CD4-positive, alpha-beta T cell treated with Interleukin-17A for 1 hour (primary cell): ENCODE results near the gene PLA2G4B.
A peak's percentile ranks its signal among the peaks of the same experiment; 100 is the strongest.

ENCODE experiments used
- DNase-seq: peaks from one replicate; pipeline ENCODE4 v3.0.0-alpha.2; 2020

Gene PLA2G4B

DNA sequence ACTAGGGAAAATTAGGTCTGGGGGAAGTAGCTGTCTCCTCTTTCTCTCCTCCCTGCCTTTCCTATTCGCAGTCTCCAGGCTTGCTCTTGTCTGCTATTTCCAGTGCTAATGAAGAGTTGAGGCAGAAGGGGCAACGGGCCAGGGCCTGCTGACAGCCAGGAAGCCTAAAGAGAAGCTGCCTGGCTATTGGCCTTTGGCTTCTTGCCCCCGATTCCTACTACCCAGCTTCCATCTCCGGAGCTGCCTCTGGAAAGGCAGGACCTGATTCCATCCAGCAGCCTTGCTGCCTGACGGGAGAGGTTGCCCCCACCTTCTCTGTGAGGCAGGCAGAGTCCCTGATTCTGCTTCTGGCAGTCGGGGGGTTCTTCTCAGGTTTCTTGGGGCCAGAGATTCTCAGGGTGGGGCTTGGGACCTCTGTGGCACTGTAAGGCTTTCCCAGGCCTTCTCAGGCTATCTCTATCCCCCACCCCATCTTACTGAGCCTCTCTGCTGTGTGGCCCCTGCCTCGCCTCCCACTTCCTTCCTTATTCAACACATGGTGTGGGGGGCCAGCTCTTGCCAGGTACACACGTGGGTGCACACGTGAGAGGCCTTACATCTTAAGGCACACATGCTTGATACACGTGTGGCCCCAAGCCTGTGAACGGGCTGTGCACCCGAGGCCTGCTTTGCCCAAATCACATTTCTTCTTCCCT, 29.0 kb upstream of the PLA2G4B start:
- DNase-seq: no peak

DNA sequence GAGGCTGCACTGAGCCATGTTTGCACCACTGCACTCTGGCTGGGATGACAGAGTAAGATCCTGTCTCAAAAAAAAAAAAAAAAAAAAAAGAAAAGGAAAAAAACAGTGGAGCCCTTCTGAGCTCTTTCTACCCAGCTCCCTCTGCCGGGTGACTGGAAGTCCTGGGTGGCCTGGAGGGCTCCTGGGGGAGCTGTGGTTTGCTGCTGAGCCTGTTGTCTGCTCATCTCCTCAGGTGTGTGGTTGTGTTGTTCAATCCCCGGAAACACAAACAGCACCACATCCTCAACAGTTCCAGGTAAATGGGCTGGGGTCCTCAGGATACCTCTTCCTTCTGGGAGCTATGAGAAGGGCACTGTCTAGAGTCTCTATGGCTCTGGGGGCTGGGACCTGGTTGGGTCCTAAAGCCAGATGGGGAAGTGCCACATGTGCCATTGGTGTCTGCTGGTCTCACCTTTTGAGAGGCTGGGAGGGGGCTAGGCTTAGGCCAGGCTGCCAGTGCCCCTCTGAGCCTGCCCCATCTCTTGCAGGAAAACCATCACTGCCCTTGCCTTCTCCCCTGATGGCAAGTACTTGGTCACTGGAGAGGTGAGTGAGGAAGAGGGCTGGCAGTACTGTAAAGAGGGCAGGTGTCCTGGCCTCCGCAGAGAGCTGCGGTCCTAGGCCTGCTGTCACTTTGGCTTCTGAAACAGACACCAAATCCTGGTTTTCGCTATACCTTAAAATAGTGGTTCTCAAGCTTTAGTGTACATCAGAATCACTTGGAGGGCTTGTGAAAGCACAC, 27.8 kb upstream of the PLA2G4B start:
- DNase-seq: no peak

DNA sequence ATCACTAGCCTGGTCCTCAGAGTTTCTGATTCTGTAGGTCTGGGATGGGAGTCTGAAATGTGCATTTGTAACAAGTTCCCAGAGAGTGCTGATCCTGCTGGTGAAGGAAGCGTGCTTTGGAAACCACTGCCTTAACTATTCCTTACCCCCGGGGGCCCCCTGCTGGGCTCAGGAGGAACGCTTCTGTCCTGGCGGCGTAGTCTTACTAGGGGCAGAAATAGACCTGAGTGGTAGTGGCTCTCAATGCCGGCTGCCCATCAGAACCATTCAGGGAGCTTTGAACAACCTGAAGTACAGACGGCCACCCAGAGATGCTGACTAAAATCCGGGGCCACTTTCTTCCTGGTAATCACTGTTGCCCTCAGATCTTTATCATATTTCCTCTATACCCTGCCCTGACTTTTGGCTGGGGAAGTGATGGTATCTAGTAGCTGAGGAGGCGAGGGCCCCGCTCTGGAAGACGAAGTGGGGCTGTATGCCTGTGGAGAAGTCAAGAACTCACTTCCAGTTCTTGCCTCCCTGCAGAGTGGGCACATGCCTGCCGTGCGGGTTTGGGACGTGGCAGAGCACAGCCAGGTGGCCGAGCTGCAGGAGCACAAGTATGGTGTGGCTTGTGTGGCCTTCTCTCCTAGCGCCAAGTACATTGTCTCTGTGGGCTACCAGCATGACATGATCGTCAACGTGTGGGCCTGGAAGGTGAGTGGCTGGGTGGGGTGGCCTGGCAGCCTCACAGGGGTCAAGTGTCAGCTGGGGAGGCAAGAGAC, 27.0 kb upstream of the PLA2G4B start:
- peak; percentile 80 for DNase-seq

DNA sequence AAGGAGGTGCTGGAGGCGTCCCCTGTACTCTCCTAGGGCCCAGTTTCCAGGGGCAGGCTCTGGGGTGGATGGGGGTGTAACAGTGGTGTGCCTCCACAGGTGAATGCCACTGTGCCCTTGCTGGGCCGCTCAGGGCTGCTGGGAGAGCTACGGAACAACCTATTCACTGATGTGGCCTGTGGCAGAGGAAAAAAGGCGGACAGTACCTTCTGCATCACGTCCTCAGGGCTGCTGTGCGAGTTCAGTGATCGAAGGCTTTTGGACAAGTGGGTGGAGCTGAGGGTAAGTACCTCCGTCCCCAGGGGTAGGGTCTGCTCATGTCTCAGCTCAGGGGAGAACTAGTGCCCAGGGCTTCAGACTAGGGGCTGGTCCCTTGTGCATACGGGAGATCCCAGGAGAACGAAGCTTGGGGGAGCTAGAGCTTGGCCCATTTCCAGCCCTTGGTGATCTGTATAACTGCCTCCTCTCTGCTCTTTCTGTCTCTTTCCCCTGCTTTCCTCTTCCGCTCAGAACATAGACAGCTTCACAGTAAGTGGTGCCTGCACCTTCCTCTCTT, 25.7 kb upstream of the PLA2G4B start:
- no peak for DNase-seq

DNA sequence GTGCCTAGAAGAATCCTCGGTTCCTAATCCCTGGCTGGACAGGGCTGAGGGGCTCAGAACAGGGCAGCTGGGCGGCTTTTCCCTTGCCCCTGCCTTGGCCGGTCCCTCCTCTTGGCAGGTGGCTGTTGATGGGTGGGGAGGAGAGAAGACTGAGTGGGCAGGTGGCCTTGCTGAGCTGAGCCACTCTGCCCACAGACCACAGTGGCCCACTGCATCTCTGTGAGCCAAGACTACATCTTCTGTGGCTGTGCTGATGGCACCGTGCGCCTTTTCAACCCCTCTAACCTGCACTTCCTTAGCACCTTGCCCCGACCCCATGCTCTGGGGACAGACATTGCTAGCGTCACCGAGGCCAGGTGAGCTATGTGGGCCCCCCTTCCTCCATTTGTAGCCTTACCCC, 25.2 kb upstream of the PLA2G4B start:
- no peak for DNase-seq

DNA sequence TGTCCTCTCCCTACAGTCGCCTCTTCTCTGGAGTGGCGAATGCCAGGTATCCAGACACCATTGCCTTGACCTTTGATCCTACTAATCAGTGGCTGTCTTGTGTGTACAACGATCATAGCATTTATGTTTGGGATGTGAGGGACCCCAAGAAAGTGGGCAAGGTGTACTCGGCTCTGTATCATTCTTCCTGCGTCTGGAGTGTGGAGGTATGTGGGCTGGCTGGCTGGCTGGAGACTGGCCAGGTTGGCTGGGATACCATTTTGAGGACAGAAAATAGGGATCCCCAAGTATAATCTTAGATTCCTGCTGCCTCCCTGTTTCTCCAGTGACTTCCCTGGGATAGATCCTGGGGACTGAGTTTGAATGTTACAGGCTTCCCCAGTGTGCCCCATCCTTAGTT, 24.1 kb upstream of the PLA2G4B start:
- DNase-seq: no peak

DNA sequence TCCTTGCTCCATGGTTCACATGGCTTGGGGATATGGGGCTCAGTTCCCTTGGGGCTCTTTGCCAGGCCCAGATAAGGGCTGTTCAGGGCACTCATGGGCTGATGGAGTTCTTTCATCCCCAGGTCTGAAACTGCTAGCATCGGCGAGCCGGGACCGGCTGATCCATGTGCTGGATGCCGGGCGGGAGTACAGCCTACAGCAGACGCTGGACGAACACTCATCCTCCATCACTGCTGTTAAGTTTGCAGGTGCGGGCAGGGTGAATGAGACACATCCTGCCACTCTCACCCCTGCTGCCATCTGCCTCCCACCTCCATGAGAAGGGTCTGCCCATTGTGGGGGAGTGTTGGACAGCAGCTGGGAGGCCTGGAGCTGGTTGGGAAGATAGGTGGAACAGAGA, 21.9 kb upstream of the PLA2G4B start:
- no peak for DNase-seq

DNA sequence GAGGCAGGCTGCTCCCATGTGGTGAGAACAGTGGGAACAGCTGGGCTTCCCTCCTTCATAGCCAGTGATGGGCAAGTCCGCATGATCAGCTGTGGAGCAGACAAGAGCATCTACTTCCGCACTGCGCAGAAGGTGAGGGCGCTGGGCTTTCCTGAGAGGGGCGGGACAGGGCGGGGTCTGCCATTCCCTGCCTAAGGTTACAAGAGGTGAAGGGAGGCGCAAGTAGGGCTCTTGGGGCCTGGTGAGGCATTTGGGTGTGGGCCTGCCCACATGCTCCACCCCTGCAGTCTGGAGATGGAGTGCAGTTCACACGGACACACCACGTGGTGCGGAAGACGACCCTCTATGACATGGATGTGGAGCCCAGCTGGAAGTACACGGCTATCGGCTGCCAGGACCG, 21.3 kb upstream of the PLA2G4B start:
- no peak for DNase-seq

DNA sequence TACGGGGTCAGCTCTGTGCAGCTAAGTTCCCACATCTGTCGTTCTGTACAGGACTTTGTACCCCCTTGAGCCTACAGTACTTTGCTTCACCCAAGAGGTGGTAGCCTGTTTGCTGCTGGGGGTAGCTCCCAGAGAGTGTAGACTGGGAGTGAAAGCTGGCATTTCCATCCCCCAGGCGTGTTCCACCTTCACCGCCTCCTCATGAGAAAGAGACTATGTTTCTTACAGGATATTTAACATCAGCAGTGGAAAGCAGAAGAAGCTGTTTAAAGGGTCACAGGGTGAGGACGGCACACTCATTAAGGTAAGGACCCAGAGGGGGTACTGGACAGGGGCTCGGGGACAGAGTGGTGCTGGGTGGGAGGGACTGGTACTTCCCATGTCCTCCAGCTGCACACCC, 20.9 kb upstream of the PLA2G4B start:
- no peak for DNase-seq

DNA sequence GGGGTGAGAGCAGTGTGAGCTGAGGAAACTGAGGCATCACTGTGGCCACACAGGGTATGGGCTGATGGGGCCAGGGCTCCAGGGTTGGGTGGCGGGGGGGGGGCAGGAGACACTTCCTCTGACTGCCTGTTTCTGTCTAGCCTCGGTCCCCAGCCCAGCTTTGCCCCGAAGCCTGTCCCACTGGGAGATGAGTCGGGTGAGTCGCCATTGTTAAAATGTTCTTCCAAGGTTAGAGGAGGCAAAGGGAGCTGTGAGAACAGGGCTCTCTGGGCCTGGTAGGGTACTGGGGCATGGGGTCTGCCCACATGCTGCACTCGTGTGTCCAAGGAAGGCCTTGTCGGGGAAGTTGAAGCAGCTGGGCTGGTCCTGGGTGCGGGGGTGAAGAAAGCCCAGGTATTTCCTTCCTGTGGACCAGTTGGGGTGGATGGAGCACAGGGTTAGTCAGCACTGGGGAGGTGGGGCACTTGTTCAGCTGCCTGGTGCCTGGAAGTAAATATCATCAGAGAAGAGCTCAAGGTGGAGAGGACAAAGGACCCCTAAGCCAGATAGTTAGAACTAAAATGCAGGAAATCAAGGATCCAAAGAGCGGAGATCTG, 19.1 kb upstream of the PLA2G4B start:
- DNase-seq: no peak

DNA sequence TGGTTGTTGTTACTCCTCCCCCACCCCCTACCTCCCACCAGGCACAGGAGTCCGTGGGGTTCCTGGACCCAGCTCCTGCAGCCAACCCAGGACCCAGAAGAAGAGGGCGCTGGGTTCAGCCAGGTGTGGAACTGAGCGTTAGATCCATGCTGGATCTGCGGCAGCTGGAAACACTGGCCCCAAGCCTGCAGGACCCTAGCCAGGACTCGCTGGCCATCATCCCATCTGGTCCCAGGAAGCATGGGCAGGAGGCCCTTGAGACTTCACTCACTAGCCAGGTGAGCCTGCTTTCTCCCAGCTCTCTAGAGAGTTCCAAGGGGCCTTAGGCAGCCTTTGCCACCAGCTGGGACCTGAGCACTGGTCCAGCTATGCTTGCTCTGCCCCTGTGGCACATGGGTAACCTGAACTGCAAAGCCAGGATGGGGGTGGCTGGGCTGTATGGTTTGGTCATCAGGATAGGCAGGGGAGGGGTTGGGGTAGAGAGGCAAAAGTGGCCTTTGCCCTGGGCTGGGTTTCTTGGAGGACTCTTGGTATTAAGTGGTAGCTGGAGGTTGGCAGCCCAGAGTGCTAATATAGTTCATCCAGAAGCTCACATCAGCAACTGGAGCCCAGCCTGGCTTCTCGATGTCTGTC, 17.7 kb upstream of the PLA2G4B start:
- no peak for DNase-seq

DNA sequence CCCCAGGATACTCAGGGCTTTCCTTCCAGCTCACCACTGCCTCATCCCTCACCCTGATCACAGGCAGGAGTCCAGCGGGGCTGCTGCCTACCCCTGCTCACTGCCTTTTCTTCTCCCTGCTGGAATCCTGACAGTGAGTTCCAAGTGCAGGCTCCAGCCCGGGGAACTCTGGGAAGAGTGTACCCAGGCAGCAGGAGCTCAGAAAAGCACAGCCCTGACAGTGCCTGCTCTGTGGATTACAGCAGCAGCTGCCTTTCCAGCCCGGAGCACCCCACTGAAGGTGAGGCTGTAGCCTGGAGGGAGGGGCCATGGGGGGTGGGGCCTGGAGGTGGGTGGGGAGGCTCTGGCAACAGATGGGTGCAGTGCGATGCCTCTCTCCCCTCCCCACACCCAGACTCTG, 16.8 kb upstream of the PLA2G4B start:
- DNase-seq: no peak

DNA sequence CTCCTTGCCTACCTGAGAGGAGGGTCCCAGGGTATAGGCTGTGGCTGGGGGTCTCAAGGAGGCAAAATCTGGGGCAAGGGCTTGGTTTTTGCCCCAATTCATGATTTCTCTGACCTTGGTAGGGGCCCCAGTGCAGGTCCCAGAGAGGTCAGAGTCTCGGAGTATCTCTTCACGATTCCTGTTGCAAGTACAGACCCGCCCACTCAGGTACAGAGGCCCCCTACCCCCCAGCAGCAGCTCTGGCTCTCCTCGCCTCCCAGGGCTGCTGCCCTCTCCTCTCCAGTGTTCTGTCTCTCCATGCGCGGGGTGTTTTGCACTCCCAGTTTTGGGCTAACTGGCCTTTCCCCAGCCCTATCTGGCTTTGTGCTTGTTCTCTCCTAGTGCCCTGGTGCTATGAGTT, 16.2 kb upstream of the PLA2G4B start:
- DNase-seq: no peak

DNA sequence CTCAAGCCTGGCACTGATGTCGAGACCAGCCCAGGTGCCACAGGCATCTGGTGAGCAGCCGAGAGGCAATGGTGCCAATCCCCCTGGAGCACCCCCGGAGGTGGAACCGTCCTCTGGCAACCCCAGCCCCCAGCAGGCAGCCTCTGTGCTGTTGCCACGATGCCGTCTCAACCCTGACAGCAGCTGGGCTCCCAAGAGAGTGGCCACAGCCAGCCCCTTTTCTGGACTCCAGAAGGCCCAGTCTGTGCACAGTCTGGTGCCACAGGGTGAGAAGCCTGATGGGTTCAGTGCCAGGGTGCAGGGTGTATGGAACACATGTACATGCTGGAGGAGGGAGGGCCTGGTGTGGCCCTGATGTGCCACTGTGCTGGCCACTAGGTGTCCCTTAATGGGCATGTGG, 15.7 kb upstream of the PLA2G4B start:
- no peak for DNase-seq

DNA sequence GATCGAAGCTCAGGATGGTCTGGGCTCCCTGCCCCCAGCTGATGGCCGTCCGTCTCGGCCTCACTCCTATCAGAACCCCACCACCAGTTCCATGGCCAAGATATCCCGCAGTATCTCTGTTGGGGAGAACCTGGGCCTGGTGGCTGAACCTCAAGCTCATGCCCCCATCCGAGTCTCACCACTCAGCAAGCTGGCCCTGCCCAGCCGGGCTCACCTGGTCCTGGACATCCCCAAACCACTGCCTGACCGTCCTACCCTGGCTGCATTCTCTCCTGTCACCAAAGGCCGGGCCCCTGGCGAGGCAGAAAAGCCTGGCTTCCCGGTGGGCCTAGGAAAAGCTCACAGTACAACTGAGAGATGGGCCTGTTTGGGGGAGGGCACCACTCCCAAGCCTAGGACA, 15.1 kb upstream of the PLA2G4B start:
- no peak for DNase-seq

DNA sequence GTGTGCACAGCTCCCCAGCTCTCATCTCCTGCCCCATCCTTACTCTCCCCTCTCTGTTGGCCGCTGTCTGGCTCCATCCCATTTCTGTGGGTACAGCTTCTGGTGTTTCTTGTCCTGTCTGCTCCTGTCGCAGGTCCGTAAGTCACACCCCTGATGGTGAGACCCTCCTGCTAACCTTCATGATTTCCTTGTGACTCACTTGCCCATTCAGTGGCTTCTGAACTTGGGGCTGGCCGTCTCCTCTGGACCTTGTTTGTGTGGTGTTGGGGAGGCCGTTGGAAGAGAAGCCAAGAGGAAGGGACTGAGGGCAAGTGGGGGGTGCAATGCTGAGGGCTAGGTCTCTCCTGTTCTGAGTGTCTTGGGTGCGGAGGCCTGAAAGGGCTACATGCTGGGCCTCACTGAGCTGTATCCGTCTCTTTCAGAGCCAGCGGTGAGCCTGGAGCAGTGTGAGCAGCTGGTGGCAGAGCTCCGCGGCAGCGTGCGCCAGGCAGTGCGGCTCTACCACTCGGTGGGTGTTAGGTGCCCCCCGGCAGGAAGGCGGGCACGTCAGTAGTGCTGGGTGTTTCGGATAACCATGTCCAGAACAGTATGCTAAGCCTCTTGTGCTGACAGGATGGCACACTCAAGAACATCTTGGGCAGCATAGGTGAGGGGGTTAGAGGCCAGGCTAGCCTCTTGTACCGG, 14.4 kb upstream of the PLA2G4B start:
- no peak for DNase-seq

DNA sequence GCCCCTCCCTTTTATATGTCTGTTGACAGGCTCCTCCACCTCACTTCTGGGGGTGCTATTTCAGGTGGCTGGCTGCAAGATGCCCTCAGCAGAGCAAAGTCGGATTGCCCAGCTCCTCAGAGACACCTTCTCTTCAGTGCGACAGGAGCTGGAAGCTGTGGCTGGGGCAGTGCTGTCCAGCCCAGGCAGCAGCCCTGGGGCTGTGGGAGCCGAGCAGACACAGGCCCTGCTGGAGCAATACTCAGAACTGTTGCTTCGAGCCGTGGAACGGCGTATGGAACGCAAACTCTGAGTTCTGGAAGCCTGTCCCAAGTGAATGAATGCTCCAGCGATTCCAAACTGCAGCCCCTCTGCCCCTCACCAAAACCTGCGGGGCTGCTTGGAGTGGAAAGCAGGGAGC, 13.5 kb upstream of the PLA2G4B start:
- no peak for DNase-seq

DNA sequence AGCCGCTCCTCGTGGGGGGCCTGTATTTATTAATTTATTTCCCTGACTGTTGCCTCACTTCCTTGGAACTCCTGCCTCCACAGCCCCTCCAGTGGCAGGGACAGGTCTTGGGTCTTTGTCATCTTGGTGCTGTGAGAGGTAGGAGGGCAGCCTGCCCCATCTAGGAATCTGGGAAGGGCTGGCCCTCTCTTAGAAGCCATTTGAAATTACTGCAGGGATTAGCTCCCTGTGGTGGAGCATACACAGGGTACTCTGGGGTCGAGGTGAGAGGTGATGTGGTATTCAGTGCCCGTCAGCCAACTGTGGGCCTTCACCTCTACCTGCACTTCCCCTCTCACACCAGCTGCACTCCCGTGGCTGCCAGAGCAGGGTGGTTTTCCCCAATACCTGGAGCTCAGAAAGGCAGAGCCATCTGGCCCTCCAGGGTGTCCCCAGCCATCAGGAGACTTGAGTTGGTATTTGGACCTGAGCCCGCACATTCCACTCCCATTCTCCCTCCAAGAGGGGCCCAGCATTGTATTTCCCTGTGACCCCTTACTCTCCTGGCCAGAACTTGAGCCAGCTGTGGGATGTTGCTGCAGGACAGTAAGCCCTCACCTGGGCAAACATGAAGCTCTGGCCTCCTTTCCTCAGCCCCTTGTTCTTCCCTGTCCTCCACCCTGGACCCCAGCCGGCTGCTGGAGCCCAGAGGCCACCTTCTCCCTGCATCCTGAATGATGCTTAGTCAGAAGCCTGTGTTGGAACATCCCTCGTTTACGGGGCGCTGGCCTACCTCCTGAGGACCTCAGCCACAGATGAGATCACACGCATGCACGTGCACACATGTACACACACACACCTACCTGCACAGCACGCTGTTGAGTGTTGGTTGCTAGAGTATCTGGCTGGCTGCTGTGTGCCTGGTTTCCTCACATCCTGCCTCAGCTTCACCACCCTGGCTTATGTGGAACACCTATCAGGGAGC, 12.8 kb upstream of the PLA2G4B start:
- DNase-seq: no peak

DNA sequence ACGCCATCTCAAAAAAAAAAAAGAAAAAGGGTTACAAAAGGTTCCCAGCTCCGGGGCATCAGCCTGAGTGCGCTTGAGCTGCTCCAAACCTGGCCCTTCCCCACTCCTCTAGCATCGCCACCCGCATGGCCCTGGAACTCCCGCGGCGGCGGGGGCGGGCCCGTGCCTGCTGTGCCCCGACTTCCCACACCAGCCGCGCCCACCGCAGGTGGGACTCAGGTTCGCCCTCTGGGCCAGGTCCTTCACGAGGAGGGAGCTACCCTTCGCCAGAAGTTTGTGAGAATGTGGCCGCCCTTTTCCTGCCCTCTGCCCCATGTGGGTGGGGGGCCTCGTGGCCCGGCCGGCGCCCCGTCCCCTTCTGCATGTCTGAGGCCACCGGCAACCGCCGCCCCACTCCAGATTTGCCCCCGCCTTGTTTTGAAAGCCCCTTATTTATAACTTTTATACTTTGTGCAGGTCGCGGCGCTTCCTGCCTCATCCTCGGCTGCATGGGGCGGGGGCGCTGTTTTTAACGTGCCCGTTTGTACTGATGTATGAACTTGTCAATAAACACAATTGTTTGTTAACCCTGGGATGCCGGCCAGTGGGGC, 11.3 kb upstream of the PLA2G4B start:
- DNase-seq: no peak
